ENCODE data around the gene PAPPA2.

Gene PAPPA2

DNA sequence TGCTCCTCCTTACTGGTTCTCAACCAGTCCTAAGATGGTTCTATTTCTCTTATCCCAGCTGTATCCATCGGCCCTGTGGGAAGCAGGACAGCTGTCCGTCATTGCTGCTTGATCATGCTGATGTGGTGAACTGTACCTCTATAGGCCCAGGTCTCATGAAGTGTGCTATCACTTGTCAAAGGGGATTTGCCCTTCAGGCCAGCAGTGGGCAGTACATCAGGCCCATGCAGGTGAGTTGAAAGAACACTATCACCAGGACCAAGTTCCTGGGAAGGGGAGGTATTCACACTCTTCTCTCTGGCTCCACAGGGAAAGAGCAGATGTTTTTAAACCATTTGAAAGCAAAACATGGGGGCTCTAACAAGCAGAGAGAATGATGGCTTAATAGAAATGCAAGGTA is 302.6 kb downstream of the PAPPA2 start:
- Mint-ChIP-seq H3K27me3 (peaks cover 1% of the 10 kb centered on the region), H3K4me3 (no peak overlapping the region), H3K9me3 (ENCODE audit: low read depth) (peaks cover 3% of the 10 kb centered on the region), H3K27ac (no peak overlapping the region), H3K36me3 (no peaks in the 10 kb centered on the region), H3K4me1 (ENCODE audit: low read depth) (no peaks in the 10 kb centered on the region)

DNA sequence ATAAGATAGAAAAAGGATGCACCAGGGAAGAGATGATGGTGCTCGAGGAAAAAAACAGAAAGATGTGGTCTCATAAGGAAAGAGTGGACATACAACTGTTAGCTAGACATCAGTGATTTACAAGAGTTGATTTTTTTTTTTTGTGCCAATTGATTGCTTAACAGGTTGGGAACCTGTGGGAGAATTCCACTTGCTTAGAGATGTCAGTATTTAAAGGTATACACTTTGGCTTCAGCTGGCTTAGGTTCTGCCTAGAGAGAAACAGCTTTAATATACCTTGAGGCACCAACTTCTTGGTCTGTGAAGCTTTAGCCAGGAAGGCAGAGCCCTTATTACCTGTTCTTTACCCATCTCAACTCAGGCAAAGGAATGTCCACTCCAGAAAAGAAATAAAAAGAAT is 303.8 kb downstream of the PAPPA2 start:
- peaks cover 3% of the 10 kb centered on the region for H3K9me3 Mint-ChIP-seq (ENCODE audit: low read depth)
- no peaks in the 10 kb centered on the region for H3K4me1 Mint-ChIP-seq (ENCODE audit: low read depth)
- H3K4me3 Mint-ChIP-seq: no peak overlapping the region
- H3K27me3 Mint-ChIP-seq: no peaks in the 10 kb centered on the region
- H3K36me3 Mint-ChIP-seq: no peaks in the 10 kb centered on the region
- no peak overlapping the region for H3K27ac Mint-ChIP-seq

DNA sequence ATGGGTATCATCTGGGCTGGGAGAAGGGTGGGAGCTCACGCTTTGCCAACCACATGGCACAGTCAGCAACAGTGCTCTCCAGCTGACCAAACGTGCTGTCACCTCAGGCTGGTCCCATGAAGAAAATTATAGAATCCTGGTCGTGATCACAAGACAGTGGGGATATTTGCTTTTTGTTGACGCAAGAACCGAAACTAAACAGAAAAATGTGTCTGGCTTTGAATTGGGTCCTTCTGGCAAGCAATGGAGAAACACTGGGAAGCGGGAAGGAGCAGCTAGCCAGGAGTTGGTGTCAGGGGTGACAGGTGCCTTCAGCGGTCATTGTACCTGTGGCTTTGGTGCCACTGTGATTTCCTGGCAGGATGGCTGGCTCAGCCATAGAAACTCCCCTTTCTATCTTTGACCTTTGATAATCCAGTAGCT is 304.8 kb downstream of the PAPPA2 start:
- no peak overlapping the region for H3K4me3 Mint-ChIP-seq
- no peaks in the 10 kb centered on the region for H3K36me3 Mint-ChIP-seq
- no peaks in the 10 kb centered on the region for H3K27me3 Mint-ChIP-seq
- H3K9me3 Mint-ChIP-seq (ENCODE audit: low read depth): peaks cover 3% of the 10 kb centered on the region
- no peaks in the 10 kb centered on the region for H3K4me1 Mint-ChIP-seq (ENCODE audit: low read depth)
- H3K27ac Mint-ChIP-seq: no peak overlapping the region

DNA sequence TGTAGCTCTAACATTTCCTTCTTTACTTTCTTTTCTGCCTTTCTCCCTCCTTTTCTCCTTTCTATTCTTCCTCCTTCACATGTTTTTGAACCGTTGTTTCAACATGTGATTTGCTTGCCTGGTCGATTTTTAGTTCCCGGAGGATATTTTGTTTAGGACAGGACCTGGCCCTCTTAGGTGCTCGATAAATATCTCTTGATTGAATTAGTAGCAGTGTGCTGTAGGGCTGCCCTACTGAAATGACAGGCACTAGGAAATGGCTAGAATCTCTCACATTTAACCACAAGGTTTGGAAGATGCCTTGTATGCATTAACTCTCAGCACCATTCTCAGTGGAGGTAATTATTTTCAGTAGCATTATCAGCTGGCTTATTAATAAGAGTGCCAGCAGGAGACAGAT is 305.6 kb downstream of the PAPPA2 start:
- no peak overlapping the region for H3K4me3 Mint-ChIP-seq

DNA sequence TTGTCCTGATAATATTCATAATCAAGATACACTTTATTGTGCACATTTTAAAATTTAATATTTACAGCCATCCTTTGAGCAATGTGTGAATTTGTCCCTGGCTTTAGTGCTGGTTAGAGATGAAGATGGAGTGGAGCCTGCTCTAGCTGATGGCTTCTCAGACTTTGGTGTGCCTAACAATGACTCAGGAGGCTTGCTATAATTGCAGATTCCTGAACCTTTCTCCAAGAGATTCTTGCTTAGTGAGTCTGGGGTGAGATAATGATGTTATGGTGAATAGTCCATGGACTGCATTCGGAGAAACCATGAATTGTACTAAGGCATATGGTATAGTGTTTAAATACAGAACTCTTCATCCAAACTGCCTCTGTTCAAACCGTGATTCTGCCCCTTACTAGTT is 307.1 kb downstream of the PAPPA2 start:
- H3K9me3 Mint-ChIP-seq (ENCODE audit: low read depth): peaks cover 3% of the 10 kb centered on the region
- no peak overlapping the region for H3K27ac Mint-ChIP-seq
- no peak overlapping the region for H3K4me3 Mint-ChIP-seq
- H3K4me1 Mint-ChIP-seq (ENCODE audit: low read depth): no peaks in the 10 kb centered on the region
- no peaks in the 10 kb centered on the region for H3K36me3 Mint-ChIP-seq
- no peaks in the 10 kb centered on the region for H3K27me3 Mint-ChIP-seq

More for the DNA sequence above, 305.6 kb downstream of the PAPPA2 start:
- H3K27ac Mint-ChIP-seq: no peak overlapping the region
- H3K9me3 Mint-ChIP-seq (ENCODE audit: low read depth): peaks cover 3% of the 10 kb centered on the region
- H3K27me3 Mint-ChIP-seq: no peaks in the 10 kb centered on the region
- no peaks in the 10 kb centered on the region for H3K4me1 Mint-ChIP-seq (ENCODE audit: low read depth)
- H3K36me3 Mint-ChIP-seq: no peaks in the 10 kb centered on the region

DNA sequence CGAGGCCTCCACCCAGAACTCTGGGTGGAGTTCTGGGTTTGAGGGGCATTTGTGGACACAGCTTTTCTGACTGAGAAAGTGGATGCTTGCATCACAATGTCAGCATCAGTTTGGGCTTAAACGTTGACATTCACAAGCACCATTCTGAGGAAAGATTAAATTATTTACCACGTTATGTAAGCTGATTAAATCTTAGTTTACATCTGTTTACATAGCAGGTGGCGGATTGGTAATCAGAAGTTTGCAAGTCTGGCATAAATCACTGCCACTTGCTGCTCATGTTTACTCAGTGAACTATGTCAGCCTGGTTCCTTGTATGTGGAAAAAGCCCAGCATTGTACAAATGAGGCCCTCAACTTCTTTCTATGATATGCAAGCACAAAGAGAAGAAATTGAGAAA is 310.1 kb downstream of the PAPPA2 start:
- H3K4me1 Mint-ChIP-seq (ENCODE audit: low read depth): no peaks in the 10 kb centered on the region
- H3K4me3 Mint-ChIP-seq: no peak overlapping the region
- no peaks in the 10 kb centered on the region for H3K27me3 Mint-ChIP-seq
- H3K27ac Mint-ChIP-seq: no peak overlapping the region
- H3K9me3 Mint-ChIP-seq (ENCODE audit: low read depth): no peaks in the 10 kb centered on the region
- no peaks in the 10 kb centered on the region for H3K36me3 Mint-ChIP-seq

DNA sequence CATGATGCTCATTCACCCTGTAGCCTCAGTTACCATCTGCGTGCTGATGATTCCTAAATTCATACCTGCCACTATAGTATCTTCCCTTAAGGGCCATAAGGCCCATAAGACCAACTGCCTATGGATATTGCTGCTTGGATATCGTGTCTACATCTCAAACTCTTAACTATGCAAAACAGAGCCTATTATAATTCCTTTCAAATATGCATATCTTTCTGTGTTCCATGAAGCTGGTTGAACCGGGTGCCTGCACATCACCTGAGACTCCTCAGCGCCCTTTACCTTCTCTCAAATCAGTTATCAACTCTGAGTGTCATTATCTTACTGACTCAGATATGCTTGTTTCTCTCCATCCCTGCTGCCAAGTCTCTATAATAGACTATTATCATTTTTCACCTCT is 311.2 kb downstream of the PAPPA2 start:
- no peak overlapping the region for H3K27ac Mint-ChIP-seq
- no peaks in the 10 kb centered on the region for H3K4me1 Mint-ChIP-seq (ENCODE audit: low read depth)
- no peak overlapping the region for H3K4me3 Mint-ChIP-seq
- no peaks in the 10 kb centered on the region for H3K36me3 Mint-ChIP-seq
- H3K27me3 Mint-ChIP-seq: no peaks in the 10 kb centered on the region
- H3K9me3 Mint-ChIP-seq (ENCODE audit: low read depth): no peaks in the 10 kb centered on the region

DNA sequence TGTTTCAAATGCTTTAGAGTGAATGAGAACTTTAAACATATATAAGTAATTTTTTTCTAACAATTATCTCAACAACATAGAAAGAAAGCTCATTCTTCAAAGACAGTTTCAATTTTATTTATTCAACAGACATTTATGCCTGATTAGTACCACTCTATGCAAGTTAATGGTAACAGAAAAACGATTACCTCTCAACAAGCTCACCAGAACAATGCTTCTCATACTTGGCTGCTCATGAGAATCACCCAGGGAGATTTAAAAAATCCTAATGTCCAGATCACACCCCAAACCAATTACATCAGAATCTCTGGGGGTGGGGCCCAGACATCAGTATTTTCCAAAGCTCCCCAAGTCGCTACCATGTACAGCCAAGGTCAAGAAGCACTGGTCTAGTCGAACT is 312.4 kb downstream of the PAPPA2 start:
- no peak overlapping the region for H3K27ac Mint-ChIP-seq
- H3K36me3 Mint-ChIP-seq: no peaks in the 10 kb centered on the region
- no peaks in the 10 kb centered on the region for H3K9me3 Mint-ChIP-seq (ENCODE audit: low read depth)
- H3K4me3 Mint-ChIP-seq: no peak overlapping the region
- H3K27me3 Mint-ChIP-seq: peaks cover 1% of the 10 kb centered on the region
- no peaks in the 10 kb centered on the region for H3K4me1 Mint-ChIP-seq (ENCODE audit: low read depth)

DNA sequence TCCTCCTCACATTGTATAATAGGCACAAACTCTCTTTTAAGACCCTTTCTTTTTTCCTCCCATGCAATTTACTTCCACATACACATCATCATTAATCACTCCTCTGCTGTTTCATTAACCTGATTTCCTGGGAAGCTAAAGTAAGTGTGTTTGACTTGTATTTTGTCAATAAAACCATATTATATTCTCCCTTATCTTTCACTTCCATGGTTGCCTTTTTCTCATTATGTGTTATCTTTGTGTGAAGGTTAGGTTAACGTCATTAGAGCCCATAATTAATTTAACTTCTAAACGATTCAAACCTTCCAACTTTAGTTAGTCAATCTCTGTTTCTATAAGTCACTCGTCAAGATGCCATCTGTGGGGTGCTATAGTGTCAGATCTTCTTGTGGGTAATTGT is 313.0 kb downstream of the PAPPA2 start:
- no peaks in the 10 kb centered on the region for H3K36me3 Mint-ChIP-seq
- no peak overlapping the region for H3K27ac Mint-ChIP-seq
- H3K4me3 Mint-ChIP-seq: no peak overlapping the region
- peaks cover 1% of the 10 kb centered on the region for H3K27me3 Mint-ChIP-seq
- H3K4me1 Mint-ChIP-seq (ENCODE audit: low read depth): no peaks in the 10 kb centered on the region
- no peaks in the 10 kb centered on the region for H3K9me3 Mint-ChIP-seq (ENCODE audit: low read depth)

DNA sequence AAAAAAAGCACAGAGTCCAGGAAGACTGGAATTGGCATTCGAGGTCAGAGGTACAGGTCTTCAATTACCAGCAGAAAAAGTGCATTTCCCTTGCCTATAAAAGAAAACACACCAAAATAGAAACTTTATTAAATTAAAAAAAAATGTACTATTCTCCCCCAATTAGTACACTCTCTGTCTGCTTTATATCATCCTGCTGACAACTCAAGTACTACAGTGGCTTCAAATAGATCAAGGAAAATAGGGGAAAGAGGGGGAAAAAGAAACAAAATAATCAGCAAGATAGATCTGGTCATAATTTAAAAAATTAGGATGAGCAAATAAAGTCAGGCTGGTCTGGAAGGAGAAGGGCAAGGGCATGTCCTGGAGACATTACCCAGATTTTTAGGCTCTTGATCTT is 315.1 kb downstream of the PAPPA2 start:
- peaks cover 1% of the 10 kb centered on the region for H3K27me3 Mint-ChIP-seq
- no peaks in the 10 kb centered on the region for H3K36me3 Mint-ChIP-seq
- no peak overlapping the region for H3K4me3 Mint-ChIP-seq
- no peaks in the 10 kb centered on the region for H3K4me1 Mint-ChIP-seq (ENCODE audit: low read depth)
- no peak overlapping the region for H3K27ac Mint-ChIP-seq
- H3K9me3 Mint-ChIP-seq (ENCODE audit: low read depth): no peaks in the 10 kb centered on the region

DNA sequence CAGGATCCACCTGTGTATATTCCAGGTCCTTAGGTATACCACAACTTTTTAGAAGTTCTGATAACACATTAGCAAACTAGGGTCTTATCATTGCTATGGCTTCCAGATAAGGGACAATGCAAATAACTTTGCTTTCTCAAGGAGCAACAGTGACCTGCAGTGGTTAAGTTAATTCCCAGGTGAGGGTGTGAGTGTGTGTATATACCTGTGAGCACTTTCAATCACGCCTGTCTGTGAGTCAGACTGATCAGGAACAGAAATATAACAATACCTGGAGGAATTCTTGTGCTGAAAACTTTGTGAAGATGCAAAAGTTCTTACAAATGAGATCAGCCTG is 317.0 kb downstream of the PAPPA2 start:
- no peaks in the 10 kb centered on the region for H3K9me3 Mint-ChIP-seq (ENCODE audit: low read depth)
- H3K4me1 Mint-ChIP-seq (ENCODE audit: low read depth): no peaks in the 10 kb centered on the region
- H3K36me3 Mint-ChIP-seq: no peaks in the 10 kb centered on the region
- H3K27ac Mint-ChIP-seq: no peak overlapping the region
- no peak overlapping the region for H3K4me3 Mint-ChIP-seq
- H3K27me3 Mint-ChIP-seq: peaks cover 1% of the 10 kb centered on the region

DNA sequence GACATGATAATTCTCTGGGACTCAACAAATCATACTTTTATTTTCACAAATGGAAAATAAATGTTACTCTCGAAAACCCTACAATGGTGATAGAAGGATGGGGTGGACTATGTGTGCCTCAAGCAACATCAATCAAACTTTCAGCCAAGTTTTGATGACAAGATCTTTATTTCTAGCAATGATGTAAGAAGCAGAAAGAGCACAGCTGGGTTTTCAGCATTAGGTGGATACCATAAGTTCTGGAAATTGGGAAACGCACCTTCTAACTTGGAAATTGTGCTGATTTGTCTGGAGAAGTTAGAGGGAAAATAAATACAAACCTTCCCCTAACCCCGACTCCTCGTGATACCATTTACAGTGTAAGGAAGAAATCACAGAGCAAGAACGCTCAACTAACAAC is 320.3 kb downstream of the PAPPA2 start:
- H3K27ac Mint-ChIP-seq: no peak overlapping the region
- H3K27me3 Mint-ChIP-seq: peaks cover 1% of the 10 kb centered on the region
- no peak overlapping the region for H3K4me3 Mint-ChIP-seq
- H3K36me3 Mint-ChIP-seq: no peaks in the 10 kb centered on the region
- H3K4me1 Mint-ChIP-seq (ENCODE audit: low read depth): no peaks in the 10 kb centered on the region
- H3K9me3 Mint-ChIP-seq (ENCODE audit: low read depth): peaks cover 4% of the 10 kb centered on the region

DNA sequence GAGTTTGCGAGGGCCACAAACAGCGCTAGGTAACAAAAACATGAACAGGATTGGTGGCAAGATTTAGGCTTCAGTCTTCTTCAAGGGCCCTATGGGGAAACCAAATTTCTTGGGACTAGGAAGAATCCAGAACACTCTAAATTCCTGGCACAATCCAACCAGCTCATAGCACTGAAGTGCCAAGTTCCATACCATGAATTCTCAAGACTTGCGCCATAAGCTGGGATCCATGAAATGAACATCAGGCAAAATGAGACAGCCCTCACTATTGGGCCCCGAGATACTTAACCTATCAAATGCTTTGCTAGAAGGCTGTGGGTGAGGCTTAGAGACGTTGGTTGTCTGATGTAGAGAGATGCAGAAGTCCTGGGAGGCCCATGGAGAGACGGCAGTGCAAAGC is 322.1 kb downstream of the PAPPA2 start:
- H3K36me3 Mint-ChIP-seq: no peaks in the 10 kb centered on the region
- no peak overlapping the region for H3K27ac Mint-ChIP-seq
- peaks cover under 1% of the 10 kb centered on the region for H3K27me3 Mint-ChIP-seq
- H3K4me3 Mint-ChIP-seq: no peak overlapping the region
- H3K9me3 Mint-ChIP-seq (ENCODE audit: low read depth): peaks cover 4% of the 10 kb centered on the region
- no peaks in the 10 kb centered on the region for H3K4me1 Mint-ChIP-seq (ENCODE audit: low read depth)

DNA sequence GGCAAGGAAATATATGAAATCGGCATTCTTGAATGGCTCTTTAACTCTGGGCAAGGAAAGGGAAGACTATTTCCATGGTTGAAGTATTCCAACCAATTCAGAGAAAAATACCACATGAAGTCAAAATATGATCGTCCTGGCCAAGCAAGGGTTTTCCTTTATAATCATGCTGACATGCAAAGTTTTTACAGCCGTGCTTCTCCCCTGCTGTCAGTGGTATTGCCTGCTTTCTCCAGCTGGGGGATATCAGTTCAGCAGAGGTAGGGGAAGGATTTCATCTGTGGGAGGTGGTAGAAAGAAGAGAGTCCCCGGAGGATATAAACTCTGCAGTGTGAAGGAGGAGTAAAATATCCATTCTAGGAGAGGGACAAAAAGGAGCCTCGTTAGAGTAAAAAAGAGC is 322.8 kb downstream of the PAPPA2 start:
- no peak overlapping the region for H3K4me3 Mint-ChIP-seq

DNA sequence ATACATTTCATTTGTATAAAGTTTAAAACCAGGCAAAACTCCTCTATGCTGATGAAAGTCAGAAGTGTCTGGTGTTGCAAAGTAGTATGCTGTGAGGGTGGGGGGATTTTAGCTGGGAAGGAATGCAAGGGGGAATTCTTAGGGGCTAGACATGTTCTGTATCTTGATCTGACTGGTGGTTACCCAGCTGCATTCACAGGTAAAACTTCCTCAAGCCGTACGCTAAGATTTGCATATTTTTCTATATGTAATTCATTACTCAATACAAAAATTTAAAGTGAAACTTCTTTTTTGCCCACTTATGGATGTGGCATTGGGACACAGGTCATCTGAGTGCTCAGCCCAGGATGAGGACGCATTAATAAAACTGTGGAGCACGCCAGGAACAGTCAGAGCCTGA is 323.3 kb downstream of the PAPPA2 start:
- Mint-ChIP-seq H3K27ac (no peak overlapping the region), H3K36me3 (no peaks in the 10 kb centered on the region), H3K4me3 (no peak overlapping the region), H3K27me3 (no peaks in the 10 kb centered on the region), H3K4me1 (ENCODE audit: low read depth) (no peaks in the 10 kb centered on the region), H3K9me3 (ENCODE audit: low read depth) (peaks cover 4% of the 10 kb centered on the region)

More for the DNA sequence above, 322.8 kb downstream of the PAPPA2 start:
- Mint-ChIP-seq H3K36me3 (no peaks in the 10 kb centered on the region), H3K27me3 (no peaks in the 10 kb centered on the region), H3K9me3 (ENCODE audit: low read depth) (peaks cover 4% of the 10 kb centered on the region), H3K27ac (no peak overlapping the region), H3K4me1 (ENCODE audit: low read depth) (no peaks in the 10 kb centered on the region)

DNA sequence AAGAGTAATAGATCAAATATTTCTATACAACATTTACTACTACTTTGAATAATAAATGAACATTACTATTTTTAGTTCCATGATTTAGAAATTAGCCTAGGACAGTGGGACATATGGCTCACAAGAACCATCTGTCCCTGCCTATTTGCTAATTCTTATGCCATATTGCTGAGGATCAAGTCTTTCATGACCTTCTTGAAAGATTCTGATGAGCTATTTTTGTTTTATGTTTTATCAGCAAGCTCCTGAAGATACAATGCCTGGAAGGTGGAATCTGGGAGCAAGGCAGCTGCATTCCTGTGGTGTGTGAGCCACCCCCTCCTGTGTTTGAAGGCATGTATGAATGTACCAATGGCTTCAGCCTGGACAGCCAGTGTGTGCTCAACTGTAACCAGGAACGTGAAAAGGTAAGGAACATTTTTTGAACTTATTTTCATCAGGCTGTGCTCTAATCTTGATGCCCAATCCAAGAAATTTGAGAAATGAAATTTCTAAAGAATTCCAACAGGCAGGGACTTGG is 326.7 kb downstream of the PAPPA2 start:
- no peak overlapping the region for H3K4me3 Mint-ChIP-seq
- H3K9me3 Mint-ChIP-seq (ENCODE audit: low read depth): peaks cover 4% of the 10 kb centered on the region
- peaks cover 2% of the 10 kb centered on the region for H3K27me3 Mint-ChIP-seq
- no peak overlapping the region for H3K27ac Mint-ChIP-seq
- no peaks in the 10 kb centered on the region for H3K36me3 Mint-ChIP-seq
- no peaks in the 10 kb centered on the region for H3K4me1 Mint-ChIP-seq (ENCODE audit: low read depth)

Measured in activated naive CD8-positive, alpha-beta T cell (primary cell).